ENCODE data around the gene NTRK3.

GRCh38 chr15:88091444-88092016 is 165.0 kb downstream of the NTRK3 start:
- TF ChIP-seq POLR2A (IDR thresholded peaks at IDR 0.05) (no peak), CTCF (IDR thresholded peaks at IDR 0.05) (no peak)

Data from thyroid gland (tissue), 4 donors.